SK-N-MC (cell line): Measurements from ENCODE around the gene FANCG.
A peak's percentile ranks its signal among the peaks of the same experiment; 100 is the strongest.

Source experiments
- DNase-seq: peaks from one replicate; pipeline ENCODE4 v3.0.0-alpha.2; 2011; ENCODE audit warnings: low read depth, low spot score
- H3K27ac ChIP-seq: fragments of 200-600 bp; sonication (generic); 2 replicates; pipeline ENCODE4 v1.5.1; 2016; ENCODE audit warnings: mixed run types
- H3K36me3 ChIP-seq: fragments of 200-600 bp; sonication (generic); 2 replicates; pipeline ENCODE4 v1.6.1; 2017; ENCODE audit warnings: antibody characterized with exemption, low read length, mixed read lengths; ENCODE audit not compliant: insufficient read depth
- H3K4me3 ChIP-seq: fragments of 200-600 bp; sonication (generic); 2 replicates; pipeline ENCODE4 v1.5.1; 2016
- H3K9ac ChIP-seq: fragments of 200-600 bp; sonication (generic); 2 replicates; pipeline ENCODE4 v1.8.0; 2017; ENCODE audit warnings: mixed run types, mixed read lengths; ENCODE audit not compliant: insufficient read length
- H3K9me3 ChIP-seq: fragments of 200-600 bp; sonication (generic); 2 replicates; pipeline ENCODE4 v1.6.1; 2017; ENCODE audit warnings: low read depth, mild to moderate bottlenecking, antibody characterized with exemption, low read length, moderate library complexity, mixed read lengths
- EZH2 ChIP-seq: fragments of 200-600 bp; sonication (generic); IDR thresholded peaks from one replicate; pipeline ENCODE4 v1.6.1; 2017; ENCODE audit warnings: antibody characterized with exemption
- FOXP2 ChIP-seq: optimal IDR thresholded peaks from 2 replicates; pipeline ENCODE3; 2011; ENCODE audit warnings: mild to moderate bottlenecking, moderate library complexity; ENCODE audit not compliant: insufficient read depth; ENCODE audit errors: extremely low read length, control extremely low read depth
- POLR2AphosphoS5 ChIP-seq: IDR thresholded peaks from 2 replicates; pipeline ENCODE4 v1.6.1; 2012; ENCODE audit warnings: mild to moderate bottlenecking, low read depth, low read length, borderline replicate concordance

Gene FANCG

GRCh38 chr9:35104586-35104985, 24.8 kb upstream of the FANCG start:
- no peak overlapping the region for H3K9ac ChIP-seq
- TF ChIP-seq POLR2AphosphoS5 (no peak), FOXP2 (no peak), EZH2 (no peak)
- DNase-seq, result no peak
- no peak overlapping the region for H3K4me3 ChIP-seq
- H3K27ac ChIP-seq, result no peak overlapping the region
- H3K9me3 ChIP-seq, result no peaks in the 10 kb centered on the region
- H3K36me3 ChIP-seq, result peaks cover 23% of the 10 kb centered on the region; the same call in 1 of the 2 replicates

GRCh38 chr9:35103660-35104191, 24.0 kb upstream of the FANCG start:
- peaks cover 26% of the 10 kb centered on the region; the same call in 1 of the 2 replicates for H3K36me3 ChIP-seq
- H3K9me3 ChIP-seq, result no peaks in the 10 kb centered on the region
- H3K9ac ChIP-seq, result no peak overlapping the region
- H3K27ac ChIP-seq, result 0 out of 2 replicates have a peak overlapping the region, but pooled peaks have one; percentile 50
- no peak for DNase-seq
- peak overlapping the region; percentile 99 for H3K4me3 ChIP-seq
- TF ChIP-seq EZH2 (no peak), FOXP2 (no peak), POLR2AphosphoS5 (no peak)

GRCh38 chr9:35102769-35103659, 23.3 kb upstream of the FANCG start, which contains the start of gene STOML2:
Gene STOML2, minus strand, starts transcription at chr9:35103131. Its CDS starts 37 bp downstream, at chr9:35103094.
- peak; percentile 87 for DNase-seq
- H3K4me3 ChIP-seq, result peak within 1 kb of the TSS; percentile 99
- peak within 1 kb of the TSS; percentile 98 for H3K9ac ChIP-seq
- no peak for TF ChIP-seq EZH2
- peak; percentile 31 for TF ChIP-seq FOXP2
- peak; percentile 89 for TF ChIP-seq POLR2AphosphoS5
- no peaks in the 10 kb centered on the region for H3K9me3 ChIP-seq
- peaks cover 26% of the 10 kb centered on the region; the same call in 1 of the 2 replicates for H3K36me3 ChIP-seq
- peak within 1 kb of the TSS; percentile 74; the same call in 1 of the 2 replicates for H3K27ac ChIP-seq

- TF ChIP-seq POLR2AphosphoS5 (no peak), FOXP2 (no peak)
- no peak for DNase-seq
- H3K9ac ChIP-seq, result peak overlapping the region; percentile 98
- peak overlapping the region; percentile 74; the same call in 1 of the 2 replicates for H3K27ac ChIP-seq
- H3K9me3 ChIP-seq, result no peaks in the 10 kb centered on the region
- peak overlapping the region; percentile 99 for H3K4me3 ChIP-seq
- H3K36me3 ChIP-seq, result peaks cover 26% of the 10 kb centered on the region; the same call in 1 of the 2 replicates
Measured at GRCh38 chr9:35102465-35102768, 22.7 kb upstream of the FANCG start.

GRCh38 chr9:35097573-35097972, 17.8 kb upstream of the FANCG start:
- no peak for TF ChIP-seq FOXP2
- no peak for TF ChIP-seq POLR2AphosphoS5
- no peak for TF ChIP-seq EZH2
- no peak for DNase-seq
- peaks cover 29% of the 10 kb centered on the region; the same call in 1 of the 2 replicates for H3K36me3 ChIP-seq
- H3K27ac ChIP-seq, result no peak overlapping the region
- no peaks in the 10 kb centered on the region for H3K9me3 ChIP-seq
- no peak overlapping the region for H3K9ac ChIP-seq
- H3K4me3 ChIP-seq, result no peak overlapping the region

GRCh38 chr9:35096035-35096849, 16.5 kb upstream of the FANCG start, which contains the start of gene PIGO:
Gene PIGO, minus strand, starts transcription at chr9:35096591. Its CDS starts 1,026 bp downstream, at chr9:35095565.
- peak within 1 kb of the TSS; percentile 93 for H3K27ac ChIP-seq
- H3K9me3 ChIP-seq, result no peaks in the 10 kb centered on the region
- peaks cover 30% of the 10 kb centered on the region; the same call in 1 of the 2 replicates for H3K36me3 ChIP-seq
- H3K4me3 ChIP-seq, result peak within 1 kb of the TSS; percentile 91
- no peak for TF ChIP-seq FOXP2
- no peak for TF ChIP-seq EZH2
- TF ChIP-seq POLR2AphosphoS5, result peak; percentile 73
- peak within 1 kb of the TSS; percentile 94 for H3K9ac ChIP-seq
- no peak for DNase-seq

GRCh38 chr9:35091536-35091935, 11.8 kb upstream of the FANCG start:
- H3K4me3 ChIP-seq, result no peak overlapping the region
- peaks cover 28% of the 10 kb centered on the region; the same call in 1 of the 2 replicates for H3K36me3 ChIP-seq
- TF ChIP-seq FOXP2 (no peak), EZH2 (no peak), POLR2AphosphoS5 (no peak)
- H3K9me3 ChIP-seq, result no peaks in the 10 kb centered on the region
- DNase-seq, result no peak
- no peak overlapping the region for H3K27ac ChIP-seq
- no peak overlapping the region for H3K9ac ChIP-seq
